DMS153 (cell line): ENCODE results near the gene DHX15.
A peak's percentile ranks its signal among the peaks of the same experiment; 100 is the strongest.

Source experiments
- DNase-seq: peaks from one replicate; lab custom pipeline; 2025; lab: John Stamatoyannopoulos, UW

Gene DHX15

GRCh38 chr4:24584211-24584850, at the start of gene DHX15:
Gene DHX15, minus strand, starts transcription at chr4:24584554. Its CDS starts 161 bp downstream, at chr4:24584393.
- peak; percentile 77 for DNase-seq

GRCh38 chr4:24632011-24632410, 47.7 kb upstream of the DHX15 start:
- DNase-seq, result no peak

GRCh38 chr4:24630937-24631336, 46.6 kb upstream of the DHX15 start:
- DNase-seq, result no peak

- DNase-seq, result no peak
These were observed 40.7 kb upstream of the DHX15 start for GRCh38 chr4:24625091-24625490.

GRCh38 chr4:24624381-24624780, 40.0 kb upstream of the DHX15 start:
- no peak for DNase-seq

GRCh38 chr4:24622146-24622834, 37.9 kb upstream of the DHX15 start:
- no peak for DNase-seq

GRCh38 chr4:24615977-24616376, 31.6 kb upstream of the DHX15 start:
- no peak for DNase-seq

GRCh38 chr4:24614881-24615280, 30.5 kb upstream of the DHX15 start:
- DNase-seq, result no peak

GRCh38 chr4:24613502-24613901, 29.1 kb upstream of the DHX15 start:
- DNase-seq, result no peak

GRCh38 chr4:24611575-24611974, 27.2 kb upstream of the DHX15 start:
- no peak for DNase-seq

- no peak for DNase-seq
These were observed 23.0 kb upstream of the DHX15 start for GRCh38 chr4:24607334-24607733.

- no peak for DNase-seq
These were observed 20.9 kb upstream of the DHX15 start for GRCh38 chr4:24605216-24605615.

- no peak for DNase-seq
These were observed 20.3 kb upstream of the DHX15 start for GRCh38 chr4:24604558-24605214.

- DNase-seq, result no peak
These were observed 19.0 kb upstream of the DHX15 start for GRCh38 chr4:24603343-24603742.

GRCh38 chr4:24601121-24601520, 16.8 kb upstream of the DHX15 start:
- no peak for DNase-seq

GRCh38 chr4:24599275-24599674, 14.9 kb upstream of the DHX15 start:
- no peak for DNase-seq

GRCh38 chr4:24598025-24598424, 13.7 kb upstream of the DHX15 start:
- DNase-seq, result no peak

- DNase-seq, result no peak
These were observed 11.3 kb upstream of the DHX15 start for GRCh38 chr4:24595659-24596058.

- DNase-seq, result no peak
These were observed 10.5 kb upstream of the DHX15 start for GRCh38 chr4:24594887-24595286.

- no peak for DNase-seq
These were observed 5.1 kb upstream of the DHX15 start for GRCh38 chr4:24589448-24589847.

- DNase-seq, result no peak
These were observed 4.0 kb upstream of the DHX15 start for GRCh38 chr4:24588216-24588954.

- DNase-seq, result peak; percentile 19
These were observed 723 bp downstream of the DHX15 start for GRCh38 chr4:24583451-24584210.
